ENCODE measurements around the gene PNPLA1.

Gene PNPLA1

GRCh38 chr6:36285187-36285671 lies 15.4 kb downstream of the PNPLA1 start:
- DNase-seq (ENCODE audit: low spot score) = peak; percentile 81

- no peak for DNase-seq (ENCODE audit: low spot score)
These were observed 15.9 kb downstream of the PNPLA1 start for GRCh38 chr6:36285797-36286196.

DNA sequence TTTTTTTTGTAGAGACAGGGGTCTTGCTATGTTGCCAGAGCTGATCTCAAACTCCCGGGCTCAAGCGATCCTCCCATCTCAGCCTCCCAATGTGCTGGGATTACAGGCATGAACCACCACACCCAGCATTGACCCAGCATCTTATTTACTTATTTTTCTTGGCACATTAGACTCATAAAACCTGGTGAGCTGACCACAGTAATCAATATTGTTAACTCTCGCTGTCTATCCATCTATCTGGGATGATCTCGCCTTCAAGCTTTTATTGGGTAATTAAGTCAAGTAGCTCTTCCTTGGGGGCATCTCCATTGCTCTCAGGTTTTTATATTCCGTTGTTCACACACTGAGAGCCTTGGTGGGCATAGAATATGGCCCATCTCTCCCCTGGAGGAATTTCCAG lies 17.0 kb downstream of the PNPLA1 start:
- DNase-seq (ENCODE audit: low spot score) = no peak

- DNase-seq (ENCODE audit: low spot score) = no peak
These were observed 19.5 kb downstream of the PNPLA1 start for GRCh38 chr6:36289281-36289878.

DNA sequence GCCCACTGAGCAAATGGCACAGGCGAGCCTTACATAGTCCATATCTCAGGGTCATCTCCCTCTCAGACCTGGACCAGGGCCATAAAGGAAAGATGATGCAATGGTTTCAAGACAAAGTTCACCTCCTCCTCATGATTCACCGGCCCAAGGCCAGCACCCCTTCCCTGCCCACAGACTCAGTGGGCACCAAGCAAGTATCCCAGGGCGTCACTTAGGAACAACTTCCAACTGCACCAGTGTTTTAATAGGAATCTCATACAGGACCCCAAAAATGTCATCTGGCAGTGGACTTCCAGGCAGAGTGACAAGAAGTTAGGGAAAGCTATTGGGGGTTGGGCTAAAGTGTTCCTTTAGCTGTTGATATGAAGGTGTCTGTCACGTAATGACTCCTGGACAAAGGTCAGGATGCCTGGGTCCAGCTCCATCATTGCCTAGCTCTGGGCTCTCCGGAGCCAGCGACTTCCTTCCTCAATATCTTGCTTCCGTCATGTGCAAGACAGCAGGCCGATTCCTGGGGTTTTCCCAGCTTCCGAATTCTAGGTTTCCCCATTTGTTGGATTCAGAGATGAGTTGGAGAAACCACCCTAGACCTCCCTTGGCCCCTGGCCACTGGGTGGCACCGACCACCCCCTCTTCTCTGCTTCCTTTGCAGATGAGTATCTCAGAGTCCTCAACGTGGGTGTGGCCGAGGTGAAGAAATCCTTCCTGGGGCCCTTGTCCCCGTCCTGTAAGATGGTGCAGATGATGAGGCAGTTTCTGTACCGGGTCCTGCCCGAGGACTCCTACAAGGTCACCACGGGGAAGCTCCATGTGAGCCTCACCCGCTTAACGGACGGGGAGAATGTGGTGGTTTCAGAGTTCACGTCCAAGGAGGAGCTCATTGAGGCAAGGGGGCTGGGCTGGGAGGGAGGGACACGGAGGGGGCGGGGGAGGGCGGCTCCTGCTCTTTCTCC lies 21.1 kb downstream of the PNPLA1 start:
- no peak for DNase-seq (ENCODE audit: low spot score)

DNA sequence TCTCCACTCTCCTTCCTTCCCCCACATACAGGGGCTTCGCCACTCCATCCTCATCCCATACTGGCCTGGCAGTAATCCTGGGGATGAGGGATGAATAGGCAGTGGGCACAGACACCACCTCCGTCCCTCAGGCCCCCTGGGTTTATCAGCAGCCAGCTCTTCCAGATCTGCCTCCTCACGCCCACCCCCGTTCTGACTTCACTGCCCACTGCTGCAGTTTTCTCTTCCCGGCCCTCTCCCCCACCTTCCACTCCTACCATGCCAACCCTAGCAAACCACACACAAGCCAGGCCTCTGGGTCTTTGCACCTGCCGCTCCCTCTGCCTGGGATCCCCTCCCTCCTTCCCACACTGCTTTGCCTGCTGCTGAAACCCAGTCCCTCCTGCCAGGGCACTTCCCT lies 22.3 kb downstream of the PNPLA1 start:
- DNase-seq (ENCODE audit: low spot score) = no peak

GRCh38 chr6:36296240-36296639 lies 26.4 kb downstream of the PNPLA1 start:
- no peak for DNase-seq (ENCODE audit: low spot score)

DNA sequence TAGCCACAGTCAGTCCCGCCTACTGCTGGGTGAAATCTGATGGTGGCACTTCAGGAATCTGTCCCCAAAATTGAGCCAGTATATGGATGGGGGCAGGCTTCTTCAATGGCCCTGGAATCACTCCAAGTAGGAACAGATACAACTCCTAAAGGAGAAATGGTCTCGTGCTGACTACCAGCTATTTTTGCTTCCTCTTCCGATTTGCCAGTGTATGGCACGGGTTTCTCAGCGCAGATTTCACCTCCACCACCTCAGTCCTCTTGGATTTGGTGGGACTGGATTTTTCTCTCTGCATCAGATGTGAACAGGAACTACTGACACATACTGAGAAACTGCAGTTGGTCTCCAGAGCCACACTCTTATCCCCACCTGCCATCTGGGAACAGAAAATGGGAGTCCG lies 27.2 kb downstream of the PNPLA1 start:
- no peak for DNase-seq (ENCODE audit: low spot score)

- no peak for DNase-seq (ENCODE audit: low spot score)
These were observed 27.7 kb downstream of the PNPLA1 start for GRCh38 chr6:36297511-36297910.

GRCh38 chr6:36298027-36298426 lies 28.2 kb downstream of the PNPLA1 start:
- no peak for DNase-seq (ENCODE audit: low spot score)

- no peak for DNase-seq (ENCODE audit: low spot score)
These were observed 31.3 kb downstream of the PNPLA1 start for GRCh38 chr6:36301085-36301658.

GRCh38 chr6:36301781-36302180 lies 31.9 kb downstream of the PNPLA1 start:
- DNase-seq (ENCODE audit: low spot score) = no peak

DNA sequence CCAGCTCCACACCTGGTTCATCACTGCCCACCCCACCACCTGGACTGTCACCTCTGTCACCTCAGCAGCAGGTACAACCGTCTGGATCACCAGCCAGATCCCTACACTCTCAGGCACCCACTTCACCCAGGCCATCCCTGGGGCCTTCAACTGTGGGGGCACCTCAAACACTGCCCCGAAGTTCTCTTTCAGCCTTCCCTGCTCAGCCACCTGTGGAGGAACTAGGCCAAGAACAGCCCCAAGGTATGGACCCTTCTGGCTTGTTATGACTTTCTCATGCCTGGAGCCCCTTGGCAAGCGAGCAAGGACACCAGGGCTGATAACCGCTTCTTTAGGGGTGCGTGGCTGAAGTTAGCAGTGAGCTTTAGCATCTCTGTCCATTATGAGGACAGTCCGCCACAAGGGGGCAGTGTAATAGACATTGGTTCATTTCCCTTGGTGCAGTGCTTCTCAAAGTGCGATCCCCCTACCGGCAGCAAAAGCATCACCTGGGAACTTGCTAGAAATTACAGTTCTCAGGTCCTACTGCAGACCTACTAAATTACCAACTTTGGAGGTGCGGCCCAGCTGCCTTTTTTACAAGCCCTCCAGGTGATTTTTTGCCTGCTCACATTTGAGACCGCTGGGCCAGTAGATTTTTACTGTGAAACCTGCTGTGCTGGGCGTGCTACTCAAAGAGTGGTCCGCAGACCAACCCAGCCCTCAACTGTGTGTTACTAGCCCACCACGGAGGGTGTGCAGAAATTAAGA lies 32.5 kb downstream of the PNPLA1 start:
- peak; percentile 90 for DNase-seq (ENCODE audit: low spot score)

- no peak for DNase-seq (ENCODE audit: low spot score)
These were observed 36.0 kb downstream of the PNPLA1 start for GRCh38 chr6:36305885-36306284.

GRCh38 chr6:36306375-36306774 lies 36.5 kb downstream of the PNPLA1 start:
- no peak for DNase-seq (ENCODE audit: low spot score)

DNA sequence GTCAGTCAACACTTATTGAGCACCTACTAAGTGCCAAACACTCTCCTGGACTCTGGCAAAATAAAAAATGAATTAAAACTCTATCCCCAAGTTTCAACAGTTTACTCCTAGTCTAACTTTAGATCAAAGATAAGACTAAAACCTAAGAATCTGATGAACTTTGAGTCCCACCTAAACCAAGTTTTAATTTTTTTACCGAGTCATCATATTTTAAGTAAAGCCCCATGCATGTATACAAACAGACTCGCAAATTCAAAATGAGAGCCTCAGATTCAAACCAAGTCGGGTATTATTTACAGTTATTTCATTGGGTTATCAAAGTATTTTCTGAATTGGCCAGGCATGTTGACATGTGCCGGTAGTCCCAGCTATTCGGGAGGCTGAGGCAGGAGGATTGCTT lies 38.7 kb downstream of the PNPLA1 start:
- DNase-seq (ENCODE audit: low spot score) = no peak

DNA sequence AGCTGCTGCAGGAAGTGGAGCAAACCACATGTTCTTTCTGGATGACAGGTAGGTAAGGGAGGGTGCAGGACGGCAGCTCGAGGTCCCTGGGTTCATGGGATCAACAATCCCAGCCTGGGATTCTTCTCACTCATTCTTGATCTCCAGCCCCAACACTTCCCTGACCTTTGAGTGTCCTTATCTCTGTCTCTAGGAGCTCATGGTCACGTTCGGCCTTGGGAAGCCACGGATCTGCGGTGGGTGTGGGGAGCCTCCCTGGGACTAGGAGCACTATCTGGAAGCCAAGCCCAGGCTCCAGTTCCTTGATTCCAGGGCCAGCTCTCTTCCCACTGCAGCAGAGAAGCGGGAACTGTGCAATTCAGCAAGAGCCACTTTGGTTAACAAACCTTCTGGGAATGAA lies 39.3 kb downstream of the PNPLA1 start:
- no peak for DNase-seq (ENCODE audit: low spot score)

DNA sequence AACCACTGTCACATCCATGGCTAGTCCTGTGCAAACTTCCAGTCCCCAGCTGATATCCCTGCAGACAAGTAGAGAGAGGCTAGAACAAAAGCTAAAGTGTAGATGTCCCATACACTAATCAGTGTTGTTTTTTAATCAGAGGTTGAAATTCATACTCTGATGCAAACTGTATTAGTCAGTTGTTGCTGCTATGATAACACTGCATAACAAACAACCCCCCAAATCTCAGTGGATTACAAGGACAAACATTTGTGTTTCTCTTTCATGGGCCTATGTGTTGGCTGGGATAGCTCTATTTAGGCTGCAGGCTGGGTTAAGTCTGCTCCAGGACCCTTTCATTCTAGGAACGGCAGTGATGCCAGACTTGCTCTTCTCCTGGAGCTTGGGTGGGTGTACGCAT lies 40.0 kb downstream of the PNPLA1 start:
- DNase-seq (ENCODE audit: low spot score) = no peak

DNA sequence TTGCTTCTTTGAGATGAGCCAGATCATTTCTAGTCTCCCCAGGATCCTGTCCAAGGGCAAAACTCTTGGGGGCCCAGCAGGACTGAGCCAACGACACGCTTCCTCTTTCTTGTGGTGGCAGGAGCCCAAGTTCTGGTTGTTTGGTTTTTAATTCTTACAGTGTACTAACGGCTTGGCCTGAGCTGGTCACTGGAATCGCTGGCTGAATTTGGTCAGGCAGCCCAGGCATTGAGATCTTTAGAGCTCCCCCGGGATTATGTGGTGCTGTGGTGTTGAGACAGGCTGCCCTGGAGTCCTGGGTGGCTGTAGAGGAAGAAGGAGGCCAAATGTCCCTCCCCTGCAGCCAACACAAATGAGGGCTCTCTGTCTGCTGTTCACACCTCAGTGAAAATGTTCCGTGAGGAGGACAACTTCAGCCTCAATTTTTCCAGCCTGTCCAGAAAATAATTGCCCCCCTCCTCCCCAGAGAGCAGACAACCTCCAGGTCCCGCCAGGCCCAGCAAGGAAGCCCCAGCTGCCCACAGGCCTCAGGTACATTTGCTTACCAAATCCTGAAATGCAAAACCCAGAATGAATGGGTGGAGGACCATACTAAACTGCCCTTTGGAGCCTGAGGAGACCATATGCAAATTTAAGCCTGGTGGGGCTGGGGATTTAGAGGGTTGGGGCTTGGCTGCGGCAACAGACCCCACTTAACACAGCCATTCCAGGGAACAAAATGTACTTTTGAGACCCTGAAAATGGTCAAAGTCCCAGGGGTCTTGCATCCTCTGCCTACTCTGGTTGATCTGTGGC lies 43.2 kb downstream of the PNPLA1 start:
- no peak for DNase-seq (ENCODE audit: low spot score)

- DNase-seq (ENCODE audit: low spot score) = no peak
These were observed 43.7 kb downstream of the PNPLA1 start for GRCh38 chr6:36313649-36313936.

Measured in SK-N-DZ (cell line).